ENCODE results near the gene MYBBP1A. TPM values are rescaled to one million over a fixed set of nuclear protein-coding genes. Genes with fewer than 3 reads are reported as not detected.

The MYBBP1A gene, protein sequence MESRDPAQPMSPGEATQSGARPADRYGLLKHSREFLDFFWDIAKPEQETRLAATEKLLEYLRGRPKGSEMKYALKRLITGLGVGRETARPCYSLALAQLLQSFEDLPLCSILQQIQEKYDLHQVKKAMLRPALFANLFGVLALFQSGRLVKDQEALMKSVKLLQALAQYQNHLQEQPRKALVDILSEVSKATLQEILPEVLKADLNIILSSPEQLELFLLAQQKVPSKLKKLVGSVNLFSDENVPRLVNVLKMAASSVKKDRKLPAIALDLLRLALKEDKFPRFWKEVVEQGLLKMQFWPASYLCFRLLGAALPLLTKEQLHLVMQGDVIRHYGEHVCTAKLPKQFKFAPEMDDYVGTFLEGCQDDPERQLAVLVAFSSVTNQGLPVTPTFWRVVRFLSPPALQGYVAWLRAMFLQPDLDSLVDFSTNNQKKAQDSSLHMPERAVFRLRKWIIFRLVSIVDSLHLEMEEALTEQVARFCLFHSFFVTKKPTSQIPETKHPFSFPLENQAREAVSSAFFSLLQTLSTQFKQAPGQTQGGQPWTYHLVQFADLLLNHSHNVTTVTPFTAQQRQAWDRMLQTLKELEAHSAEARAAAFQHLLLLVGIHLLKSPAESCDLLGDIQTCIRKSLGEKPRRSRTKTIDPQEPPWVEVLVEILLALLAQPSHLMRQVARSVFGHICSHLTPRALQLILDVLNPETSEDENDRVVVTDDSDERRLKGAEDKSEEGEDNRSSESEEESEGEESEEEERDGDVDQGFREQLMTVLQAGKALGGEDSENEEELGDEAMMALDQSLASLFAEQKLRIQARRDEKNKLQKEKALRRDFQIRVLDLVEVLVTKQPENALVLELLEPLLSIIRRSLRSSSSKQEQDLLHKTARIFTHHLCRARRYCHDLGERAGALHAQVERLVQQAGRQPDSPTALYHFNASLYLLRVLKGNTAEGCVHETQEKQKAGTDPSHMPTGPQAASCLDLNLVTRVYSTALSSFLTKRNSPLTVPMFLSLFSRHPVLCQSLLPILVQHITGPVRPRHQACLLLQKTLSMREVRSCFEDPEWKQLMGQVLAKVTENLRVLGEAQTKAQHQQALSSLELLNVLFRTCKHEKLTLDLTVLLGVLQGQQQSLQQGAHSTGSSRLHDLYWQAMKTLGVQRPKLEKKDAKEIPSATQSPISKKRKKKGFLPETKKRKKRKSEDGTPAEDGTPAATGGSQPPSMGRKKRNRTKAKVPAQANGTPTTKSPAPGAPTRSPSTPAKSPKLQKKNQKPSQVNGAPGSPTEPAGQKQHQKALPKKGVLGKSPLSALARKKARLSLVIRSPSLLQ (N-terminal part only)
- 38.4 TPM for total RNA-seq

DNA sequence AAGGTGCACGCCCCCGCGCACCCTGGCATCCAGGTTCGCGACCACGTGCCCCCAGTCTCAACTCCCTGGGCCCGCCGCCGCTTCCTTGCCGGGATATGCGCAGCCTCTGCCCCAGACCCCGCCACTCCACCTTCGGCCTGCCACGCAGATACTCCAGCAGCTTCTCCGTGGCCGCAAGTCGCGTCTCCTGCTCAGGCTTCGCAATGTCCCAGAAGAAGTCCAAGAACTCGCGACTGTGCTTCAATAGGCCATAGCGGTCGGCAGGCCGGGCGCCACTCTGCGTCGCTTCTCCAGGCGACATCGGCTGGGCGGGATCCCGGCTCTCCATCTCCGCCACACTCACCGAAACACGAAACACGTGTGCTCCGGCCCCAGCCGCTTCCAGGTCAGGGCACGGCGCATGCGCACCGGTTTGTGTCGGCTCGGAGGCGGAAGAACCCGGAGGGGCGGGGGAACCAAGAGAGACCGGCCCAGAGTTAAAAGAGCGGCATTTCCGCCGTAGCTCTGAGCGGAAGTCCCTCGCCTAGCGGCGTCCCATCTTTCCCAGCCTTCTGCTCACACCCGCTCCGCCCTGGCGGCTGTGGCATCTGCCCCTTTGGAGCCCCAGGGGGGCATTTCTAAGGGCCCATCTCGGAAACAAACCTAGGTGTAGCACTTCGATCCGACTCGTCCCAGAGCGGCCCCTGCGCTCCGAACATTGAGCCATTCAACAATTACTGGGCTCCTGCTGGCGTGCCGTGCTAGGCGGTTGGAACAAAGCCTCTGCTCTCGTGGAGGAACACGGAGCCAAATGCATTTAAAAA lies at the start of gene MYBBP1A:
Gene MYBBP1A, minus strand, starts transcription at position 388 of the 803 bp plus-strand sequence. Its CDS starts 60 bp downstream, at position 328.

DNA sequence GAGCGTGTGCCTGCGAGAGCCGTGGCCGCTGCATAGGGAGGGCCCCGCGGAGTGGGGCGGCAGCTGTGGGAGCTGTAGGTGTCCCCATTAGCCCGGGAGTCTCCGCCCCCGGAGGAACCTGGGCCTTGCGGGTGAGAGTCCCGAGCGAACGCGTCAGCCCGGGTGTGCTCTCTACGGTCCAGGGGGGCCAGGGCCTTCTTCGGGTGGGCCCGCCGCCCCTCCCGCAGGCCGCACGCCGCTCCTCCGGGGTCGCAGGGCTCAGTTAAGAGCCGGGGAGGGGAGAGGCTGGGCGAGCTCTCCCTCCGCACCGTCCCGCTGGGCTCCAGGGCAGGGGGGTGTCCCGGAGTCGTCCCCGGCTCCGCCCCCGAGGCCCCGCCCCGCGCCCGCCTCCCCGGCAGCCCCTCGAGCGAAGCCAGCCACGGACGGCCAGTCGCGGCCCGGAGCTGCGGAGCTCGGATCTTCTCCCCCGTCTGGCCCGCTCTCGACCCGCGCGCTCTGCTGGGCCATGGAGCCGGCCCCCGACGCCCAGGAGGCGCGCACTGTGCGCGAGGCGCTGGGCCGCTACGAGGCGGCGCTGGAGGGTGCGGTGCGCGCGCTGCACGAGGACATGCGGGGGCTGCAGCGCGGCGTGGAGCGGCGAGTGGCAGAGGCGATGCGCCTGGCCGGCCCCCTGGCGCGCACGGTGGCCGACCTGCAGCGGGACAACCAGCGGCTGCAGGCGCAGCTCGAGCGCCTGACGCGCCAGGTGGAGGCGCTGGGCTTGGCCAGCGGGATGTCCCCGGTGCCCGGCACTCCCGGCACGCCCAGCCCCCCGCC lies 29.1 kb upstream of the MYBBP1A start, which contains the start of gene SMTNL2:
Gene SMTNL2, plus strand, starts transcription at position 429 of the 816 bp plus-strand sequence. Its CDS starts 77 bp downstream, at position 506.

DNA sequence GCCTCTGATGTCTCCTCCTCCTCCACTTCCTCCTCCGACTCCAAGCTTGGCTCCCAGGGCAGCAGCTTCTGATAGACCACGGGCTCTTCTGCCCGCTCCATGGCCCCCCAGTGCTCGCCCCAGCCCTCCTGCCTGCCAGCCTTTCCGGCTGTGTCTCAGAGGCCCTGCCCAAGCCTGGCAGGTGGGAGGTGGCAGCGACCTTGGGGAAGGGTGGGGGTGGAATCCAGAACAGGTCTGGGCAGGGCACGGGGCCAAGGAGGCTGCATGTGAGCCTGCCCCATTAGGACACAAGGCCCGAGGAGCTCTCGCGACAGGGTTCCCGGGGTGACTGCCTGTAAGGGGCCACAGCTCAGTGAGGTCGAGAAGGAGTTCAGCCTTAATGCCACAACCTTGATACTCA lies 5.2 kb upstream of the MYBBP1A start, which contains the start of gene GGT6:
Gene GGT6, minus strand, starts transcription at position 157 of the 400 bp plus-strand sequence. Its CDS starts 56 bp downstream, at position 101.

DNA sequence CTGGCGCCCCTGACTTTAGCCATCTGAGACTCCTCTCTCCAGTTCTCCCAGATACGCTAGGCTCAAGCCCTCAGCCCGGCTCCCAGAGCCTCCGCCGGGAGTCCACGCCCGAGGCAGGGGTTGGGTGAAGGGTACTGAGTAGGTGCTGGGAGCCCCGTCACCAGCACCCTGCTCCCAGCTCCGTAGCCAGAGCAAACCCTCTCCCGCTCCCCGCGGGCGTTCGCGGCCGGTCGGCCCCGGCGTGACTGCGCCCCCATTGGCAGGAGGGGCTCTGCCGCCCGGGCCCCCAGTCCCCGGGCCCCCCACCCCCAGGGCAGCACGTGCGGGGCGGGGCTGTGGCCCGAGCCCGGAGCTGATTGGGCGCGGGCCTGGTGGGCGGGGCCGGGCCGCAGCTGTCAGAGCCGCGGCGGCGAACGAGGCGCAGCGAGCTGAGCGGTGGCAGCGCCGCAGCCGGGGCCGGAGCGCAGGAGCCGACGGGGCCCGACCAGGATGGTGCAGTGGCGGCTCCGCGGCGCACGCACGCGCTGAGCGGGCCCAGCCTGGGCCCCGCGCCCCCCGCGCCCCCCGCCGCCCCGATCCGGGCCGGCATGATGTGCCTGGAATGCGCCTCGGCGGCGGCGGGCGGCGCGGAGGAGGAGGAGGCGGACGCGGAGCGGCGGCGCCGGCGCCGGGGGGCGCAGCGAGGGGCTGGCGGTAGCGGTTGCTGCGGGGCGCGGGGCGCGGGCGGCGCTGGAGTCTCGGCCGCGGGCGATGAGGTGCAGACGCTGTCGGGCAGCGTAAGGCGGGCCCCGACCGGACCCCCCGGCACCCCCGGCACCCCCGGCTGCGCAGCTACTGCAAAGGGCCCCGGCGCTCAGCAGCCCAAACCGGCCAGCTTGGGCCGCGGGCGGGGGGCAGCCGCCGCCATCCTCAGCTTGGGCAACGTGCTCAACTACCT lies 56.5 kb downstream of the MYBBP1A start, which contains the start of gene SPNS2:
Gene SPNS2, plus strand, starts transcription at position 421 of the 937 bp plus-strand sequence. Its CDS starts 167 bp downstream, at position 588.

Other genes starting within 250 kb of the MYBBP1A start
- 54.5 TPM for gene UBE2G1, start 188.7 kb downstream of the MYBBP1A start, total RNA-seq
- gene SPNS3, start 121.4 kb downstream of the MYBBP1A start, total RNA-seq, result 2.7 TPM
- gene SPNS2, start 56.5 kb downstream of the MYBBP1A start, total RNA-seq, result 40.5 TPM
- gene GGT6, start 5.2 kb upstream of the MYBBP1A start, total RNA-seq, result 15.0 TPM
- 95.6 TPM for gene SMTNL2, start 29.1 kb upstream of the MYBBP1A start, total RNA-seq
- 0.58 TPM for gene ALOX15, start 86.3 kb upstream of the MYBBP1A start, total RNA-seq
- gene PELP1, start 148.8 kb upstream of the MYBBP1A start, total RNA-seq, result 76.5 TPM
- gene ARRB2, start 155.2 kb upstream of the MYBBP1A start, total RNA-seq, result 21.9 TPM
- gene MED11, start 176.0 kb upstream of the MYBBP1A start, total RNA-seq, result 19.4 TPM
- 0.99 TPM for gene ZMYND15, start 184.4 kb upstream of the MYBBP1A start, total RNA-seq
- gene CXCL16, start 184.5 kb upstream of the MYBBP1A start, total RNA-seq, result 14.1 TPM
- gene TM4SF5, start 216.5 kb upstream of the MYBBP1A start, total RNA-seq, result 0.53 TPM
- 1.9 TPM for gene VMO1, start 231.0 kb upstream of the MYBBP1A start, total RNA-seq
- gene GLTPD2, start 233.6 kb upstream of the MYBBP1A start, total RNA-seq, result 5.0 TPM
- gene PSMB6, start 240.8 kb upstream of the MYBBP1A start, total RNA-seq, result 118 TPM